Cardiac muscle cell (in vitro differentiated cells and primary cell): Measurements from ENCODE around the gene RASSF9. TPM values are rescaled to one million over a fixed set of nuclear protein-coding genes. Genes with fewer than 3 reads are reported as not detected.

ENCODE experiments used
- DNase-seq, 2 donors: peaks; one replicate each; pipeline versions ENCODE4 v3.0.0 to v3.0.0-alpha.2; 2010 to 2017; ENCODE audit warnings: low read depth in 1 of 2, low spot score in 1 of 2
- H3K27ac ChIP-seq: fragments of 200-600 bp; sonication (generic); 2 replicates; pipeline ENCODE4 v1.5.1; 2016
- H3K27me3 ChIP-seq: fragments of 200-600 bp; sonication (generic); 2 replicates; pipeline ENCODE4 v1.6.0; 2016; ENCODE audit warnings: control low read depth
- H3K36me3 ChIP-seq: fragments of 200-600 bp; sonication (generic); 2 replicates; pipeline ENCODE4 v1.5.1; 2016; ENCODE audit warnings: control low read depth
- H3K4me1 ChIP-seq: fragments of 200-600 bp; sonication (generic); 2 replicates; pipeline ENCODE4 v1.8.1; 2017; ENCODE audit warnings: low read depth, mild to moderate bottlenecking, mixed run types
- H3K4me3 ChIP-seq: fragments of 200-600 bp; sonication (generic); 2 replicates; pipeline ENCODE4 v1.5.1; 2016; ENCODE audit warnings: mild to moderate bottlenecking
- H3K9me3 ChIP-seq: fragments of 200-600 bp; sonication (generic); 2 replicates; pipeline ENCODE4 v1.5.1; 2017; ENCODE audit warnings: low read depth, mild to moderate bottlenecking, control low read depth
- CTCF ChIP-seq: IDR thresholded peaks from 2 replicates; pipeline ENCODE4 v1.5.1; 2012; ENCODE audit warnings: low read depth, mild to moderate bottlenecking, low read length
- polyA plus RNA-seq: library from polyadenylated mRNA; unstranded; fragments of >200 nt; fragmentation: Nextera tagmentation; extraction: Ambion mirVana; gene quantifications from 2 replicates; pipeline ENCODE4 v1.2.1, GENCODE V29; 2016
- total RNA-seq: library from RNA; depleted of rRNA; stranded (reverse); fragments of >200 nt; gene quantifications from 2 replicates; pipeline ENCODE4 v1.2.3, GENCODE V29; 2016

Gene RASSF9
- total and polyA plus RNA-seq, 2 experiments from 2014 or later, result 0.28 to 0.54 TPM

- Histone ChIP-seq H3K27ac (no peak overlapping the region), H3K27me3 (no peaks in the 10 kb centered on the region), H3K36me3 (no peaks in the 10 kb centered on the region), H3K4me1 (no peaks in the 10 kb centered on the region), H3K4me3 (no peak overlapping the region), H3K9me3 (no peaks in the 10 kb centered on the region)
- DNase-seq, result no peak
- no peak for TF ChIP-seq CTCF
Measured at GRCh38 chr12:85784096-85784720, 52.0 kb downstream of the RASSF9 start.

DNA sequence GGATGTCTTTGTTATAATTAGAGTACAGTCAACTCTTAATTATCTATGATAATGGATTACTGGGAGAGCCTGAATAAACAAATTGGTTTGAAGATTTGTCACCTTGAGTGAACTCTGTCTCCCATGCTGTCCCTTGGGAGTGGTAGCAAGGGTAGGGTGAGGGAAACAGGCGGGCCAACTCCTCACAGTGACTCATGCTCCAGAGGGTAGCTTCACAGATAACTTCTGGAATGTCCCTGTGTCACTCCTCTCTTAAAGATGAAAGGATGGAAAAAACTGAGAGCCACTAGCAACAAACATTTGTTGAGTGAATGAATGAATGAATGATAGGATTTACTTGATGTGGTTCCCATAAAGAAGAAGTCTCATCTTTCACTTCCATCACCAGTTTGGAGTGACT lies 53.5 kb downstream of the RASSF9 start:
- Histone ChIP-seq H3K27me3 (no peaks in the 10 kb centered on the region), H3K4me1 (no peaks in the 10 kb centered on the region), H3K27ac (no peak overlapping the region), H3K36me3 (no peaks in the 10 kb centered on the region), H3K4me3 (no peak overlapping the region), H3K9me3 (no peaks in the 10 kb centered on the region)
- TF ChIP-seq CTCF, result no peak
- no peak for DNase-seq

GRCh38 chr12:85781766-85782165 lies 54.4 kb downstream of the RASSF9 start:
- no peaks in the 10 kb centered on the region for H3K36me3 ChIP-seq
- no peaks in the 10 kb centered on the region for H3K4me1 ChIP-seq
- TF ChIP-seq CTCF, result no peak
- no peaks in the 10 kb centered on the region for H3K9me3 ChIP-seq
- H3K4me3 ChIP-seq, result no peak overlapping the region
- H3K27ac ChIP-seq, result no peak overlapping the region
- H3K27me3 ChIP-seq, result no peaks in the 10 kb centered on the region
- DNase-seq, result no peak

- TF ChIP-seq CTCF, result no peak
Measured at GRCh38 chr12:85779768-85780167, 56.4 kb downstream of the RASSF9 start.

DNA sequence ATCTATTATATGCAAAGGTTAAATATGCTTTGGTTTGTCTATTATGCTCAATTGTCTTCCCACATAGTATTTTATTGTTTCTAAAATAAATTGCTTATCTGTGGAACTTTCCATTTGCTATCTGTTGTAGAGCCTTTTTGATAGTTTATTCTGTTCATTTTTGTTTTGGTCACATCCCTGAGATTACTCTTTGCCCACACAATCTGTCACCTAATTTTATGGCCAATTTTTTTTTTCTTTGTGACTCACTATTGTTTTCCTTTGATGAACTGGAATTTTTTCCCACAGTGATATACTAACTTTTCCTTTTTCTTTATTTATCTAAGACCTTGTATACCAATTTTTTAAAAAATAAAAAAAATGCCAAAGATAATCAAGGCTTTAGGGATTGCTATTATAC lies 61.1 kb downstream of the RASSF9 start:
- H3K4me1 ChIP-seq, result no peaks in the 10 kb centered on the region
- H3K9me3 ChIP-seq, result no peaks in the 10 kb centered on the region
- H3K36me3 ChIP-seq, result no peaks in the 10 kb centered on the region
- TF ChIP-seq CTCF, result no peak
- no peak overlapping the region for H3K27ac ChIP-seq
- no peaks in the 10 kb centered on the region for H3K27me3 ChIP-seq
- no peak for DNase-seq
- H3K4me3 ChIP-seq, result no peak overlapping the region

More at GRCh38 chr12:85779768-85780167, 56.4 kb downstream of the RASSF9 start:
- Histone ChIP-seq H3K27me3 (no peaks in the 10 kb centered on the region), H3K27ac (no peak overlapping the region), H3K36me3 (no peaks in the 10 kb centered on the region), H3K4me1 (no peaks in the 10 kb centered on the region), H3K9me3 (no peaks in the 10 kb centered on the region), H3K4me3 (no peak overlapping the region)
- DNase-seq, result no peak
